Endothelial cell of umbilical vein (primary cell): ENCODE data around the gene WRAP53. TPM values are rescaled to one million over a fixed set of nuclear protein-coding genes. Genes with fewer than 3 reads are reported as not detected.

Experiments used
- BruUV-seq: library from RNA; stranded (reverse); fragments of 400-500 nt; replicated peaks from 2 replicates; lab custom pipeline; 2021; lab: Mats Ljungman, UMichigan
- CTCF ChIA-PET: fragments of 300-600, 350-600 bp; sonication (Branson Sonifier 250); formaldehyde crosslinking; loops from one replicate; lab custom pipeline; 2021; ENCODE audit warnings: antibody characterized with exemption, inconsistent platforms; lab: Charles Lee
- POLR2A ChIA-PET: fragments of 300-600, 350-600 bp; sonication (Branson Sonifier 250); formaldehyde crosslinking; loops from one replicate; lab custom pipeline; 2021; ENCODE audit warnings: antibody characterized with exemption, inconsistent platforms; lab: Charles Lee
- DNase-seq: peaks from one replicate; pipeline ENCODE4 v3.0.0-alpha.2; 2011; ENCODE audit warnings: low read depth, low spot score
- FAIRE-seq: peaks from 2 replicates; lab custom pipeline; 2011; peaks lifted over from hg19 to GRCh38; lab: Jason Lieb, UNC
- H2AFZ ChIP-seq: 2 replicates; pipeline ENCODE4 v1.6.0; 2012; ENCODE audit warnings: low read depth, low read length, control low read depth, inconsistent platforms
- H3K27ac ChIP-seq: 2 replicates; pipeline ENCODE4 v1.5.1; 2011; ENCODE audit warnings: low read depth, mild to moderate bottlenecking, control low read depth, low read length, moderate library complexity; ENCODE audit not compliant: insufficient read depth
- H3K27me3 ChIP-seq, 2 experiments: 2 replicates each; pipeline versions ENCODE4 v1.6.0 to v1.6.1; 2011; ENCODE audit warnings: low read length in 2 of 2, mixed read lengths in 1 of 2; ENCODE audit not compliant: control insufficient read depth in 2 of 2, insufficient read depth in 2 of 2
- H3K36me3 ChIP-seq, 2 experiments: 2 replicates in 1 of 2; 3 replicates in 1 of 2; pipeline ENCODE4 v1.5.1; 2011; ENCODE audit warnings: low read length in 2 of 2, mild to moderate bottlenecking in 1 of 2, moderate library complexity in 1 of 2; ENCODE audit not compliant: control insufficient read depth in 2 of 2, insufficient read depth in 2 of 2; ENCODE audit errors: extremely low read depth in 1 of 2
- H3K4me1 ChIP-seq: 3 replicates; pipeline ENCODE4 v1.5.1; 2011; ENCODE audit warnings: mild to moderate bottlenecking, low read length; ENCODE audit not compliant: control insufficient read depth, insufficient read depth; ENCODE audit errors: extremely low read depth
- H3K4me2 ChIP-seq: 2 replicates; pipeline ENCODE4 v1.6.1; 2011; ENCODE audit warnings: low read length, control low read depth, mixed read lengths; ENCODE audit not compliant: insufficient read depth
- H3K4me3 ChIP-seq, 3 experiments: fragments of 200-600 bp in 1 of 3; sonication (generic), shearing (Covaris generic) in 1 of 3; replicated peaks in 1 of 3; 2 replicates each; pipeline ENCODE4 v1.5.1; 2011 to 2016; ENCODE audit warnings: control low read depth in 3 of 3, low read length in 3 of 3, mild to moderate bottlenecking in 2 of 3, inconsistent platforms in 1 of 3, low read depth in 1 of 3, moderate library complexity in 1 of 3; ENCODE audit not compliant: insufficient read depth in 1 of 3
- H3K79me2 ChIP-seq: 2 replicates; pipeline ENCODE4 v1.6.0; 2012; ENCODE audit warnings: low read length, inconsistent platforms; ENCODE audit not compliant: control insufficient read depth, insufficient read depth
- H3K9ac ChIP-seq: replicated peaks from 2 replicates; pipeline ENCODE3; 2011; ENCODE audit warnings: low read length, control low read depth; ENCODE audit not compliant: insufficient read depth; ENCODE audit errors: extremely low read depth
- H3K9me1 ChIP-seq: replicated peaks from 3 replicates; pipeline ENCODE4 v1.6.0; 2011; ENCODE audit warnings: mild to moderate bottlenecking, low read length; ENCODE audit not compliant: control insufficient read depth, insufficient read depth; ENCODE audit errors: extremely low read depth
- H3K9me3 ChIP-seq: replicated peaks from 2 replicates; pipeline ENCODE4 v1.5.1; 2012; ENCODE audit warnings: low read length, inconsistent platforms; ENCODE audit not compliant: control insufficient read depth, insufficient read depth
- H4K20me1 ChIP-seq: replicated peaks from 2 replicates; pipeline ENCODE3; 2011; ENCODE audit warnings: mild to moderate bottlenecking, low read length; ENCODE audit not compliant: control insufficient read depth, insufficient read depth; ENCODE audit errors: extremely low read depth
- CTCF ChIP-seq, 2 donors: IDR thresholded peaks; 1 replicate in 1 of 2; 2 replicates in 1 of 2; pipeline ENCODE4 v1.5.1; 2011; ENCODE audit warnings: low read length in 2 of 2, mild to moderate bottlenecking in 2 of 2, moderate library complexity in 2 of 2, control low read depth in 1 of 2, inconsistent platforms in 1 of 2, low read depth in 1 of 2; ENCODE audit not compliant: insufficient read depth in 1 of 2; ENCODE audit errors: extremely low read depth in 1 of 2
- EZH2 ChIP-seq: IDR thresholded peaks from 2 replicates; pipeline ENCODE4 v1.6.1; 2012; ENCODE audit warnings: borderline replicate concordance, low read depth, mild to moderate bottlenecking, moderate library complexity, low read length, inconsistent platforms; ENCODE audit not compliant: severe bottlenecking
- FOS ChIP-seq: IDR thresholded peaks from 2 replicates; pipeline ENCODE4 v1.6.1; 2011; ENCODE audit warnings: mild to moderate bottlenecking, low read length, moderate library complexity, borderline replicate concordance; ENCODE audit not compliant: insufficient read depth
- GATA2 ChIP-seq: IDR thresholded peaks from 2 replicates; pipeline ENCODE4 v1.7.0; 2011; ENCODE audit warnings: low read depth, mild to moderate bottlenecking, moderate library complexity, mixed read lengths, low read length; ENCODE audit not compliant: insufficient read length, insufficient read depth
- JUN ChIP-seq: IDR thresholded peaks from 2 replicates; pipeline ENCODE4 v1.6.1; 2011; ENCODE audit warnings: borderline replicate concordance, low read depth; ENCODE audit not compliant: insufficient read length, insufficient read depth
- MAX ChIP-seq: IDR thresholded peaks from 2 replicates; pipeline ENCODE4 v1.6.1; 2011; ENCODE audit not compliant: insufficient read depth, insufficient read length
- MYC ChIP-seq: IDR thresholded peaks from one replicate; pipeline ENCODE4 v1.6.1; 2011; ENCODE audit warnings: mild to moderate bottlenecking, low read depth, low read length
- POLR2A ChIP-seq: IDR thresholded peaks from 2 replicates; pipeline ENCODE4 v1.6.1; 2012; ENCODE audit warnings: low read depth, mild to moderate bottlenecking, control low read depth, low read length
- POLR2AphosphoS5 ChIP-seq: IDR thresholded peaks from 2 replicates; pipeline ENCODE4 v1.6.1; 2012; ENCODE audit warnings: low read depth, mild to moderate bottlenecking, control low read depth, low read length, moderate library complexity; ENCODE audit not compliant: insufficient read depth
- dilution Hi-C: fragments of 300-500 bp; cut with MboI; formaldehyde crosslinking; loops from one replicate; pipeline ENCODE4 v1.15.0; 2019; ENCODE audit warnings: low sequenced_read_pairs; ENCODE audit not compliant: extremely low pct_ligation_motif_present
- intact Hi-C: fragments of 100-400 bp; cut with micrococcal nuclease; formaldehyde crosslinking; loops from one replicate; pipeline ENCODE4 v1.10.0; 2022
- polyA plus RNA-seq, 4 experiments: library from polyadenylated mRNA; depleted of rRNA in 3 of 4; stranded (reverse) in 3 of 4; unstranded in 1 of 4; fragments of >200 nt; gene quantifications; 2 replicates each; pipeline versions ENCODE4 v1.2.1 to v1.2.3, GENCODE V29; 2011 to 2012; ENCODE audit warnings: missing spikeins in 1 of 4
- total RNA-seq: library from RNA; stranded (reverse); gene quantifications from 2 replicates; pipeline ENCODE4 v1.2.3, GENCODE V29; 2021

WRAP53 gene
- total and polyA plus RNA-seq, 2 donors (not counting 3 experiments of a cell fraction or from before 2014, with no cell fraction given), result 17.9 to 28.0 TPM

- Histone ChIP-seq H3K36me3 (peaks cover 0 to 8% of the 10 kb centered on the region in 2 experiments), H3K9ac (no peak overlapping the region), H3K4me1 (peaks cover 3% of the 10 kb centered on the region), H3K4me2 (no peak overlapping the region), H3K79me2 (no peaks in the 10 kb centered on the region), H3K9me1 (no peaks in the 10 kb centered on the region), H2AFZ (no peak overlapping the region), H3K27ac (no peak overlapping the region), H3K9me3 (no peaks in the 10 kb centered on the region), H4K20me1 (no peaks in the 10 kb centered on the region), H3K4me3 (no peak overlapping the region), H3K27me3 (peaks cover 12 to 15% of the 10 kb centered on the region in 2 experiments)
- FAIRE-seq (no peak), DNase-seq (no peak)
- TF ChIP-seq GATA2, result no peak
- TF ChIP-seq FOS, result no peak
- TF ChIP-seq POLR2AphosphoS5, result no peak
- TF ChIP-seq CTCF (IDR thresholded peaks at IDR 0.05; ENCODE audit: extremely low read depth in 1 of 2, insufficient read depth in 1 of 2, low read depth in 1 of 2, low read length in 2 of 2), result no peak
- no peak for TF ChIP-seq POLR2A
- BruUV-seq, result no TSS peak
- POLR2A ChIA-PET, result interaction anchor here (1.5 kb wide), 1 partner anchor 12 kb away, joined by 3 read pairs; the partner anchor contains the start of gene WRAP53
- CTCF ChIA-PET, result no interaction called here
- dilution Hi-C loops, result no loop called here
- intact Hi-C loops, result no loop called here
Measured at GRCh38 chr17:7700510-7700909, 12.2 kb downstream of the WRAP53 start.

GRCh38 chr17:7701681-7702080 is 13.4 kb downstream of the WRAP53 start:
- Histone ChIP-seq H3K9me3 (no peaks in the 10 kb centered on the region), H2AFZ (no peak overlapping the region), H3K36me3 (peaks cover 0 to 8% of the 10 kb centered on the region in 2 experiments), H3K4me3 (no peak overlapping the region), H4K20me1 (no peaks in the 10 kb centered on the region), H3K4me1 (peaks cover 3% of the 10 kb centered on the region), H3K27me3 (peaks cover 24 to 26% of the 10 kb centered on the region in 2 experiments), H3K4me2 (no peak overlapping the region), H3K9me1 (no peaks in the 10 kb centered on the region), H3K27ac (no peak overlapping the region), H3K79me2 (no peaks in the 10 kb centered on the region), H3K9ac (no peak overlapping the region)
- ChIA-PET CTCF (interaction anchor here (1.2 kb wide), 1 partner anchor 13 kb away, joined by 3 read pairs; the partner anchor contains the start of gene WRAP53), POLR2A (interaction anchor here (1.5 kb wide), 1 partner anchor 13 kb away, joined by 3 read pairs; the partner anchor contains the start of gene WRAP53)
- no TSS peak for BruUV-seq
- dilution Hi-C loops (no loop called here), intact Hi-C loops (no loop called here)
- TF ChIP-seq POLR2AphosphoS5 (no peak), EZH2 (no peak), FOS (no peak), CTCF (IDR thresholded peaks at IDR 0.05; ENCODE audit: extremely low read depth in 1 of 2, insufficient read depth in 1 of 2, low read depth in 1 of 2, low read length in 2 of 2) (no peak), POLR2A (no peak), JUN (no peak), MAX (no peak), MYC (no peak), GATA2 (no peak)
- FAIRE-seq, result no peak
- no peak for DNase-seq
